GM21360 (cell line): ENCODE results near the gene OR2A7.
"Not testable (repeated sequence)": the region's sequence is repeated elsewhere in the genome, so short reads cannot be mapped to it uniquely, and the experiment has no call there.

Experiments
- ATAC-seq: cut with Tn5 transposase; IDR thresholded peaks from one replicate; pipeline ENCODE4 v1.9.1; 2021; ENCODE audit warnings: mild to moderate bottlenecking, moderate library complexity; ENCODE audit not compliant: unreplicated experiment

Gene OR2A7

DNA sequence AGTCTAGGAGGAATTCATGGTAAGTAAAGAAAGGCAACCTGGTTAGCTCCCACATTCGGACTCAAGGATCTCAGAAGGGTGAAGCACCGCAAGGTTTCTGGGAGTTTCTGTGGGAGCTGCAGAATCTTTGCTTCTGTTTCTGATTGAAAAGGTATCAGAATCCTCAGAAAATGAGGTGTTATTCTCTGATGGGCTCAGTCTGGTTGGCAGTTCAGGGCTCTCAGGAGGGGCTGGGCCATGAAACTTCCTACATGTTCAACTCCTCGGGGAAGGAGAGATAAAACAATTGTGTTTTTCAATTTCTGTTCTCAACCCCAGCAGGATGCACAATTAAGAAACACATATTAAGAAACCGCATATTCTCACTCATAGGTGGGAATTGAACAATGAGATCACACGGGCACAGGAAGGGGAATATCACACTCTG lies 9.1 kb downstream of the OR2A7 start:
- no peak for ATAC-seq

DNA sequence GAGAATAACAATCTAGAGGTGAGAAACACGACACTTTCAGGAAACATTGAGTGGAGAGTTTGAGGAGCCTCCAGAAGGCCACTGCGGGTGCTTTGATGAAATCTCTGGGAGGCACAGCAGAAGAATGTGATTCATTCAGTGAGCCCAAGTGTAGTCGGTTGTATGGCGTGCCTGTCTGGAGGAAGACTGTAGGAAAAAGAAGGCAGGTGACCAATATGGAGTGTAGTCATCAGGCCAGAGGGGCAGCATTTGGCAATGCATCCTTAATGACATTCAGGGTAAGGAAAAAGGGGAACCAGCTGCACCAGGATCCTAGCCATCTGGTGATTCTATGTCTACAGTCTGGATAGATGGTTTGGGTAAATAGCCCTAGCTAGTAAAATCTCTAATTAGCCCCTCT lies 12.3 kb downstream of the OR2A7 start:
- not testable (repeated sequence) for ATAC-seq

DNA sequence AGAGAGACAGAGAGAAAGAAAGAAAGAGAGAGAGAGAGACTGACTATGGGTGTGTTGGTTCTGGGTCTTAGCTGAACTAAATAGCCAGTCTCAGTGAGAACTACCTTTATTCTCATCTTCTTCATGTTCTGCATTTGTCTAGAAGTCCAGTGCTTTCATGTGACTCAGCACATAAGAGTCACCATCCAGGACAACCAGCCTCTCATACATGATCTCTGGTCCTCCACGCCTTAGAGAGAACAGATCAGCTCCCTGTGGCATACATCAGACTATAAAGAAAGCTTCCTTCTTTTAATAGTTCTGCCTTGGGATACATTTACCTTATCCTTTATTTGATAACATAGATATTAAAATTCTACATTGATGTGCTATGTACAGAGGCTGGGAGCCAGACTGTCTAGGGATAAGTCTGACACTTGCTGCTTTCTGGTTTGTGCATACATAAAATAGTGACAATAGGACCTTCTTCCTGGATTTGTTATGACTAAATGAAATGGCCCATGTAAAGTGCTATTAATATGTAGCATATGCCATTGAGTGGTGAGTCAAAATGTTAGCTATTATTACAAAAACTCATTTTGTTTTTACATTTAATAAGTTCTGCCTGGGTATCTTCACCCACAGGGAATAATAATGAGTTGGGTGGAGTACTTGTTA lies 16.8 kb downstream of the OR2A7 start:
- ATAC-seq = not testable (repeated sequence)

- not testable (repeated sequence) for ATAC-seq
Observed at GRCh38 chr7:144246967-144247366, 17.6 kb downstream of the OR2A7 start.

DNA sequence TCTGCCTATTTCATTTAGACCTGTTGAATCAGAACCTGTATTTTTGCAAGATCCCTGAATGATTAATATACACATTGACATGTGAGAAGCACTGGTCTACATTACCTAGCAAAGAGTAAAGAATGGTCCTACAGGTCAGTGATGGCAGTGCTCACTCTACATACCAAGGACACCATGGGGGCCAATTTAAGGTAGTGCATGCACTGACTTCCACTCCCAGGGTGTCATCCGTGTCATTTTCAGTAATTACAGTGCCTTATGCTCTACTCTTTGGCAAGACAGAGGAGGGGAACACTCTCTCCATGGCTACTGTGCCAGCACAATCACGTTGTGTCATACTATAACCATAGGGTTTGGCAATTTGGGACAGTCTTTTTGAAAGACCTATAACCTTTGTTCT lies 19.2 kb downstream of the OR2A7 start:
- not testable (repeated sequence) for ATAC-seq

- not testable (repeated sequence) for ATAC-seq
Observed at GRCh38 chr7:144239365-144239764, 25.2 kb downstream of the OR2A7 start, which contains the start of gene OR2A42. OR2A42 (minus strand) TSS chr7:144239605; CDS start chr7:144232843, 6,762 bp downstream.

DNA sequence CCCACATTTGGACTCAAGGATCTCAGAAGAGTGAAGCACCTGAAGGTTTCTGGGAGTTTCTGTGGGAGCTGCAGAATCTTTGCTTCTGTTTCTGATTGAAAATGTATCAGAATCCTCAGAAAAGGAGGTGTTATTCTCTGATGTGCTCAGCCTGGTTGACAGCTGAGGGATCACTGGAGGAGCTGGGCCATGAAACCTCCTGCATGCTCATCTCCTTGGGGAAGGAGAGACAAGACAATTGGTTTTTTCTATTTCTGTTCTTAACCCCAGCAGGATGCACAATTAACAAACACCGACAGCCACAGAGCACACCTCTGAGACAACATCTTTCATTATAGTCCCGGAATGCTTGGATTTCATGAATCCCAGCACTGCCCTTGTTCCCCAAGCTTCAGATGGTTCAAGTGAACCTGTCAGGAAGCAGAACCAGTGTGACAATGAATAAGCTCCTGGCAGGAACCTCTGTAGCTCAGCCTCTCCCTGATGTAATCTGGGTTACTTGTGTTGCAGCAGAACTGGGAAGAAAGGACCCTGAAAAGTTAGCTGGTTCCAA lies 26.0 kb downstream of the OR2A7 start:
- not testable (repeated sequence) for ATAC-seq

DNA sequence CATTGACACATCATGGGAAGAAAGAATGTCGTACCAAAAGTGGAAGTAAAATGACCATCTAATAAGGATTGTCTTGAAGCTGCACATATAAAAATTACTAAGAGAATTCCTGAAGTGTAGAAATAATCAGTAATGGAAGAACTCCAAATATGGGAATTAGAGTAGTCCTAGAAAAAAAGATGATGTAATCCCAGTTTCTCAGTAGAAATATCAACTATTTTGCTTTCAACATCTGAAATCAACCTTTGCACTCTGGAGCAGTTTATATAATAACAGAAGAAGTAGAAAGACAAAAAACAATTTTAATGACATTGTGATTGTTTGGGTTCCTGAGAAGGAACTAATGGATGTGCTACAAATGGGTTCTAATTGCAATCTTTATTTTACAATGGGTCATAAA lies 31.6 kb downstream of the OR2A7 start:
- not testable (repeated sequence) for ATAC-seq

- ATAC-seq = not testable (repeated sequence)
Observed at GRCh38 chr7:144231027-144231426, 33.6 kb downstream of the OR2A7 start.

DNA sequence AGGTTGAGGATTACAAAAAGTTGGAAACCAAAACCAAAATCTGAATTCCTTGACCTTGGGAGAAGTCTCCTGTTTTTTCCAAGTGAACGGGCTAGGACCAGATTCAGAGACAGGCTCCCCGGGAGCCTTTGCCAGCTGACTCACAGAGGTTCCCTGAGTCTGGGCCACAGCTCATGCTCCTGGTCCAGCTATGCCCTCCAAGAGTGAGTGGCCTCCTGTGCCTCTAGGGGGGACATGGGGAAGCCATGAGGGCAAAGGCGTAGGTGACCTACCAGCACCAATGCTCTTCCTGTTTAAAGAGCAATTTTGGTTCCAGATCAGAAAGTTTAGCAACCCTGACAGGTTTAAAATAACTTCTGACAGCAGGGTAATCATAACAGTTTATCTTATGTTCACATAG lies 35.8 kb downstream of the OR2A7 start:
- not testable (repeated sequence) for ATAC-seq

DNA sequence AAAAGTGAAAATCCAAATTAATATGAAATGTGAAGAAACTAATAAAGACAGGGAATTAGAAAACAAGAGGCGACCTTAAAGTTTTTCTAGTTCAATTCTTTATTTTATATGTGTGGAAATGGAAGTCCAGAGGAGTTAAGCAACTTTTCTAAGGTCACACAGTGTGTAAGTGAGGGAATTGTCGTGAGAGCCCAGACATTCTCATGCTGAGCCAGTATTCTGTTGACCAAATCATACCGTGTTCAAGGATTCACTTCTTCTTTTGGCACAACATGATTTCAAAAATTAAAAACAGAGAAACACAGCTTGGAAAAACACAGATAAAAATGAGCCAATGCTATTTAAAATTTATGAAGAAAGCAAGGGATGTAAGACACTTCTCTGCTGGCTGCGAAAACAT lies 37.7 kb downstream of the OR2A7 start:
- not testable (repeated sequence) for ATAC-seq

GRCh38 chr7:144223675-144224074 lies 40.9 kb downstream of the OR2A7 start:
- ATAC-seq = not testable (repeated sequence)

- ATAC-seq = not testable (repeated sequence)
Observed at GRCh38 chr7:144220531-144220930, 44.1 kb downstream of the OR2A7 start.

DNA sequence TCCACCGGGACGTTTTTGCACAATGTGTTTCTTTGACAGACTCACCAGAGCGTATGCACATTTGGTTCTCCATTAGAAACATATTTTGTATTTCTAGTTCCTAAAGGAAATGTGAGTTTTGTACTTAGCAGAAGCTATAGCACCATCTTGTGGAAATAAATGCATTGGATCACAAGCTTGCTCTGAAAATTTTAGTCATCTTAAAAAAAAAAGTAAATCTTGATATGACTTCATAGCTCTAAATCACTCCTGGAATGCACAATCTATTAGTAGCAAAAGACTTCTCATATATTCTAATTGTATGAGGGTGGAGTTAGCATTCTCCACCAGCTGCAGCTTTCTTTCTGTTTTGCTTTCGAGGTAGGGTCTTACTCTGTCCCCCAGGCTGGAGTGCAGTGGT lies 45.4 kb downstream of the OR2A7 start:
- ATAC-seq = not testable (repeated sequence)

- not testable (repeated sequence) for ATAC-seq
Observed at GRCh38 chr7:144218581-144218980, 46.0 kb downstream of the OR2A7 start.

DNA sequence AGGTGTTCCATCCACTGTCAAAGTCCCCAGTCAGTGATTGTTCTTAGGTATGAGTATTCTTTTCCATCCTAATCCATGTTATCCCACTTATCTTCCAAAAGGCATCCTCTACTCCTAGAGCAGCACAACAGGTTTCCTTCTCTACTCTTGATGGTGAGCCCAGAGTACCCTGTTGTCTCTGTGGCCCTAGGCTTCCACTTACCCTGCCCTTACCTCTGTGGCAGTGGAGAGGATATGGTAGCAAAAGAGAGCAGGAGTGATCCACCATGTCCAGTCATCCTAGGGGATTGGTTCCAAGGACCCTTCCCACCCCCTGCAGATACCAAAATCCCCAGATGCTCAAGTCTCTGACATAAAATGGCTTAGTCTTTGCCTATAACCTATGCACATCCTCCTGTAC lies 47.4 kb downstream of the OR2A7 start:
- not testable (repeated sequence) for ATAC-seq
